DOHH2 (cell line): Measurements from ENCODE around the gene STK4.

Experiments
- H3F3A ChIP-seq: fragments of 200-600 bp; sonication (generic), shearing (Covaris generic); 2 replicates; pipeline ENCODE4 v1.6.0; 2016; ENCODE audit warnings: antibody characterized with exemption, mild to moderate bottlenecking; ENCODE audit not compliant: control insufficient read depth, insufficient read depth
- H3K27ac ChIP-seq: fragments of 200-600 bp; sonication (generic); 2 replicates; pipeline ENCODE4 v1.5.1; 2014; ENCODE audit warnings: low read depth, mild to moderate bottlenecking, low read length, moderate library complexity
- H3K27me3 ChIP-seq: fragments of 200-600 bp; sonication (generic); 2 replicates; pipeline ENCODE4 v1.6.1; 2014; ENCODE audit warnings: mild to moderate bottlenecking, low read length, mixed read lengths; ENCODE audit not compliant: control insufficient read depth
- H3K36me3 ChIP-seq: fragments of 200-600 bp; sonication (generic); 2 replicates; pipeline ENCODE4 v1.6.1; 2014; ENCODE audit warnings: mild to moderate bottlenecking, low read length, moderate library complexity, mixed read lengths; ENCODE audit not compliant: control insufficient read depth
- H3K4me1 ChIP-seq: fragments of 200-600 bp; sonication (generic); 2 replicates; pipeline ENCODE4 v1.6.1; 2014; ENCODE audit warnings: mild to moderate bottlenecking, low read length, mixed read lengths; ENCODE audit not compliant: control insufficient read depth
- H3K4me2 ChIP-seq: fragments of 200-600 bp; sonication (generic); 2 replicates; pipeline ENCODE4 v1.6.0; 2014; ENCODE audit warnings: mild to moderate bottlenecking, low read length, moderate library complexity
- H3K4me3 ChIP-seq: fragments of 200-600 bp; sonication (generic); 2 replicates; pipeline ENCODE4 v1.5.1; 2014; ENCODE audit warnings: mild to moderate bottlenecking, low read length, mixed read lengths
- H3K79me2 ChIP-seq: fragments of 200-600 bp; sonication (generic); 2 replicates; pipeline ENCODE4 v1.6.1; 2014; ENCODE audit warnings: mild to moderate bottlenecking, low read length, mixed read lengths; ENCODE audit not compliant: control insufficient read depth
- H3K9me2 ChIP-seq: fragments of 200-600 bp; sonication (generic); replicated peaks from 2 replicates; pipeline ENCODE4 v1.6.1; 2014; ENCODE audit warnings: mild to moderate bottlenecking, low read length, mixed read lengths; ENCODE audit not compliant: control insufficient read depth
- H3K9me3 ChIP-seq: fragments of 200-600 bp; sonication (generic); 2 replicates; pipeline ENCODE4 v1.6.1; 2014; ENCODE audit warnings: antibody characterized with exemption, low read length, mixed read lengths; ENCODE audit not compliant: control insufficient read depth, insufficient read depth
- H4K20me1 ChIP-seq: fragments of 200-600 bp; sonication (generic); 2 replicates; pipeline ENCODE4 v1.6.0; 2014; ENCODE audit warnings: low read depth, mild to moderate bottlenecking, antibody characterized with exemption, low read length, moderate library complexity; ENCODE audit not compliant: control insufficient read depth, insufficient read depth
- CTCF ChIP-seq: fragments of 200-600 bp; sonication (generic); IDR thresholded peaks from one replicate; pipeline ENCODE4 v1.5.1; 2014; ENCODE audit warnings: antibody characterized with exemption, mild to moderate bottlenecking, low read depth, low read length; ENCODE audit not compliant: poor library complexity, severe bottlenecking
- EZH2phosphoT487 ChIP-seq: fragments of 200-600 bp; sonication (generic); IDR thresholded peaks from 2 replicates; pipeline ENCODE4 v1.6.1; 2017; ENCODE audit warnings: borderline replicate concordance, mild to moderate bottlenecking, antibody characterized with exemption, low read length, moderate library complexity, mixed read lengths

Gene STK4

GRCh38 chr20:45049438-45049837 is 83.1 kb downstream of the STK4 start:
- TF ChIP-seq CTCF, result no peak
- TF ChIP-seq EZH2phosphoT487, result no peak
- H3F3A ChIP-seq, result peaks cover 24% of the 10 kb centered on the region
- H3K4me1 ChIP-seq, result peaks cover 95% of the 10 kb centered on the region
- peaks cover 94% of the 10 kb centered on the region for H3K79me2 ChIP-seq
- peak overlapping the region; percentile 93 for H3K27ac ChIP-seq
- no peaks in the 10 kb centered on the region for H3K9me3 ChIP-seq
- no peaks in the 10 kb centered on the region for H3K9me2 ChIP-seq
- no peaks in the 10 kb centered on the region for H3K27me3 ChIP-seq
- H3K4me3 ChIP-seq, result peak overlapping the region; percentile 53
- H3K36me3 ChIP-seq, result peaks cover 67% of the 10 kb centered on the region
- no peaks in the 10 kb centered on the region for H4K20me1 ChIP-seq
- H3K4me2 ChIP-seq, result peak overlapping the region; percentile 85

GRCh38 chr20:45049904-45050471 is 83.7 kb downstream of the STK4 start:
- H4K20me1 ChIP-seq, result no peaks in the 10 kb centered on the region
- H3K27me3 ChIP-seq, result no peaks in the 10 kb centered on the region
- H3K27ac ChIP-seq, result peak overlapping the region; percentile 93
- peak overlapping the region; percentile 85 for H3K4me2 ChIP-seq
- peaks cover 93% of the 10 kb centered on the region for H3K4me1 ChIP-seq
- H3F3A ChIP-seq, result peaks cover 24% of the 10 kb centered on the region
- no peaks in the 10 kb centered on the region for H3K9me2 ChIP-seq
- H3K36me3 ChIP-seq, result peaks cover 69% of the 10 kb centered on the region
- TF ChIP-seq CTCF (no peak), EZH2phosphoT487 (no peak)
- no peaks in the 10 kb centered on the region for H3K9me3 ChIP-seq
- peaks cover 94% of the 10 kb centered on the region for H3K79me2 ChIP-seq
- H3K4me3 ChIP-seq, result peak overlapping the region; percentile 53

GRCh38 chr20:45051204-45052060 is 85.1 kb downstream of the STK4 start:
- no peaks in the 10 kb centered on the region for H3K9me2 ChIP-seq
- peaks cover 24% of the 10 kb centered on the region for H3F3A ChIP-seq
- H3K27me3 ChIP-seq, result no peaks in the 10 kb centered on the region
- peak overlapping the region; percentile 85 for H3K4me2 ChIP-seq
- H4K20me1 ChIP-seq, result no peaks in the 10 kb centered on the region
- no peaks in the 10 kb centered on the region for H3K9me3 ChIP-seq
- H3K4me1 ChIP-seq, result peaks cover 87% of the 10 kb centered on the region
- peaks cover 68% of the 10 kb centered on the region for H3K36me3 ChIP-seq
- peaks cover 82% of the 10 kb centered on the region for H3K79me2 ChIP-seq
- peak overlapping the region; percentile 53 for H3K4me3 ChIP-seq
- peak overlapping the region; percentile 93 for H3K27ac ChIP-seq
- TF ChIP-seq CTCF, result no peak
- TF ChIP-seq EZH2phosphoT487, result no peak
